ENCODE measurements around the gene BOD1L1.

Gene BOD1L1

DNA sequence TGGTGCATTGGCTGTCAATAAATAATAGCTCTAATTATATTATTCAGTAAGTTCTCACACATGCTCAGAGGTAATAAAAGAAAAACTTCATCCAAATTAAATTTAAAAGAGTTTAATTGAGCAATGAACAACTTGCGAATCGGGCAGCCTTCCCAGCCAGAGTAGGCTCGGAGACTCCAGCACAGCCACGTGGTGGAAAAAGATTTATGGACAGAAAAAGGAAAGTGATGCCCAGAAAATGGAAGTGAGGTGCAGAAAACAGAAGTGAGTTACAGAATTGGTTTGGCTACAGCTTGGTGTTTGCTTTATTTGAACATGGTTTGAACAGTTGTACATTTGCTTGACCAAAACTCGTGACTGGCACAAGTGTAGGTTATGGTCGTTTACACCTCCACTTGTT is 13.6 kb upstream of the BOD1L1 start:
- no peak overlapping the region for H3K4me3 ChIP-seq (ENCODE audit: low read depth, low read length)
- TF ChIP-seq, protein P1, sequence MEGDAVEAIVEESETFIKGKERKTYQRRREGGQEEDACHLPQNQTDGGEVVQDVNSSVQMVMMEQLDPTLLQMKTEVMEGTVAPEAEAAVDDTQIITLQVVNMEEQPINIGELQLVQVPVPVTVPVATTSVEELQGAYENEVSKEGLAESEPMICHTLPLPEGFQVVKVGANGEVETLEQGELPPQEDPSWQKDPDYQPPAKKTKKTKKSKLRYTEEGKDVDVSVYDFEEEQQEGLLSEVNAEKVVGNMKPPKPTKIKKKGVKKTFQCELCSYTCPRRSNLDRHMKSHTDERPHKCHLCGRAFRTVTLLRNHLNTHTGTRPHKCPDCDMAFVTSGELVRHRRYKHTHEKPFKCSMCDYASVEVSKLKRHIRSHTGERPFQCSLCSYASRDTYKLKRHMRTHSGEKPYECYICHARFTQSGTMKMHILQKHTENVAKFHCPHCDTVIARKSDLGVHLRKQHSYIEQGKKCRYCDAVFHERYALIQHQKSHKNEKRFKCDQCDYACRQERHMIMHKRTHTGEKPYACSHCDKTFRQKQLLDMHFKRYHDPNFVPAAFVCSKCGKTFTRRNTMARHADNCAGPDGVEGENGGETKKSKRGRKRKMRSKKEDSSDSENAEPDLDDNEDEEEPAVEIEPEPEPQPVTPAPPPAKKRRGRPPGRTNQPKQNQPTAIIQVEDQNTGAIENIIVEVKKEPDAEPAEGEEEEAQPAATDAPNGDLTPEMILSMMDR (IDR thresholded peaks at IDR 0.05; ENCODE audit: borderline replicate concordance, insufficient read depth, low read depth, low read length), result no peak

DNA sequence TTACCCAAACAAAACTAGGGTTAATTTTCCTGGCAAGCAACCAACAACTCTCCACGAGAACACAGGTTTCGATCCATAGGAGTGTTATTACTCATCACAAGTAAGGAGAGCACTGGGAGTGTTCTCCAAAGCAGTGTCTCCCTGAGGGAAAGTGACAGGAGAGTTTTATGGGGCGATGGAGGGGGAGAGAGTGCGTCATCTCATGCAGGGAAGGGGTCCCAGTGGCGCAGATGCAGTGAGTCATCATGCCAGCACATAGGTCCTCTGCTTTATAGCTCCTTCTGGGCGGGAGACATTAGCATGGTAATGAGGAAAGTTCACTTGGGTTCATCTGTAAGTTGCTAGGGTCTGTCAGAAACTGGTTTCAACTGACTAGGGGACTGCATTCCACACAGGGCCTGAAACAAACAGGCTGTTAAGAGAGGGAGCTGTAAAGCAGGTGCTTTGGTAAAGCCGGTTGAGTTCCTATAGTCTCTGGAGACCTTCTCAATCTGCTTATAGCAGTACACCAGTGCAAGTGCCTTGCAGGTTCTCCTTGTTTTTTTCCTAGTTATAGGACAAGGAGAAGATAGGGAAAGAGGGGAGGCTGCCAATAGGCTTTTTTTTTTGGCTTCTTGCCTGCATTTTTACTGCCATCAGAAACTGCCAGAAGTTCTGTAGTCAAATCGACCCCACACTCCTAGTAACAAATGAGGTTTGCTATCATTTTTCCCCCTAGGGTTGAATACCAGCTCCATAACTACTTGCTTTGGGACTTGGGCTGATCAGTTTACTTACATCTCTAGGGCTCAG is 12.8 kb upstream of the BOD1L1 start:
- no peak overlapping the region for H3K4me3 ChIP-seq (ENCODE audit: low read depth, low read length)
- TF ChIP-seq, protein P1 (IDR thresholded peaks at IDR 0.05; ENCODE audit: borderline replicate concordance, insufficient read depth, low read depth, low read length), result no peak

DNA sequence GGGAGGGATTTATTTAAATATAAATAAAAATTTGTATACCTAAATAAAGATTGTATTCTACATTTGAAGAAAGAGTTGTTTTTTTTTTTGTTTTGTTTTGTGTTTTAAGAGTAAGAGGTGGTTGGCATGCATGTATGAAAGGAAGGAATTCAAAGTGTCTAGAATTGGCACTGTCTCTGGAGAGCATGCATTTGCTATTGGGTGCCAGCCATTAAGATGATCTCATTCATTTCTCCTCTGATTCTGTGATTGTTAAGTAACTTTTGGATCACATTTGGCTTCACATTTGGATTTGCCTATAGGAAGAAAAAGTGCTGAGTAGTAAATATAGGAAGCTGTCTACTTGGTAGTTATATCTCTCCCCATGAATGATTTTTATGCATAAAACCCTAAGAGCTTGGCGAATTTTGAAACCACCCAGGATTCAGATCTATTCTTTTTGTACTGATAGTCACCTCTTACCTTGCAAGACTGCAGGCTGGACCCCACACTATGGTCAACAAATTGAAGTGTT is 7.8 kb upstream of the BOD1L1 start:
- TF ChIP-seq, protein P1 (IDR thresholded peaks at IDR 0.05; ENCODE audit: borderline replicate concordance, insufficient read depth, low read depth, low read length), result no peak
- no peak overlapping the region for H3K4me3 ChIP-seq (ENCODE audit: low read depth, low read length)

DNA sequence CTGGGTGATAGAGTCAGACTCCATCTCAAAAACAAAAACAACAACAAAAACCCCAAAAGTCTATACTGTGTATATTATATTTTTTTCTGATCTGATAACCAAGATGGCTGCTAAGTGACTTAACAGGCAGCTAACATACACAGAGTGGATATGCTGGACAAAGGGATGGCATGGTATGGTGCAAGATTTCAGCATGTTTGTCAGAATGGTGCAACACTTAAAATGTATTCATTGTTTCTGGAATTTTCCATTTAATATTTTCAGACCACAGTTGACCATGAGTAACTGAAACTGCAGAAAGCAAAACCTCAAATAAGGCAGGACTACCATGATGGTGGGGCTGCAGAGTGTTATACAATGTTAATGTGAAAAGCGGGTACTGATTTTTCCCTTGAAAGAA is 6.1 kb upstream of the BOD1L1 start:
- TF ChIP-seq, protein P1 (IDR thresholded peaks at IDR 0.05; ENCODE audit: borderline replicate concordance, insufficient read depth, low read depth, low read length), result no peak
- no peak overlapping the region for H3K4me3 ChIP-seq (ENCODE audit: low read depth, low read length)

DNA sequence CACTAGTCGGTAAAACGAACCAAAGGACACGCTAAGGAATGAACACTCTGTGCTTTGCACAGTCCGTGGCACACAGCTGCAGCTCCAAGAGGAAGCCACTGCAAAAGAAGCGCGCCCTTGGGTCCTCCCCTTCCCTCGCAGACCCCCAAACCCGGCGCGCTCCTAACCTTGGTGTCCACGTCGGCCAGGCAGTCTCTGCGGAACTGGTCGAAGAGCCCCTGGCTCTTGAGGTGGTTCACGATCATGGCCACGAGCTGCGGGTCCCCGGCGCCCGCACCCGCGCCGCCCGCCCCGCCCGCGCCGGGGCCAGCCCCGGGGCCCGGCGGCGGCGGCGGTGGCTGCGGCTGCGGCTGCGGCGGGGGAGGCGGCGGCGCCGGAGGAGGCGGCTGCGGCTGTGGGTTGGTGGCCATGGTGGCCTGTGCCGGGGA is 333 bp downstream of the BOD1L1 start:
- peak overlapping the region; percentile 87 for H3K4me3 ChIP-seq (ENCODE audit: low read depth, low read length)
- TF ChIP-seq, protein P1 (IDR thresholded peaks at IDR 0.05; ENCODE audit: borderline replicate concordance, insufficient read depth, low read depth, low read length), result no peak

DNA sequence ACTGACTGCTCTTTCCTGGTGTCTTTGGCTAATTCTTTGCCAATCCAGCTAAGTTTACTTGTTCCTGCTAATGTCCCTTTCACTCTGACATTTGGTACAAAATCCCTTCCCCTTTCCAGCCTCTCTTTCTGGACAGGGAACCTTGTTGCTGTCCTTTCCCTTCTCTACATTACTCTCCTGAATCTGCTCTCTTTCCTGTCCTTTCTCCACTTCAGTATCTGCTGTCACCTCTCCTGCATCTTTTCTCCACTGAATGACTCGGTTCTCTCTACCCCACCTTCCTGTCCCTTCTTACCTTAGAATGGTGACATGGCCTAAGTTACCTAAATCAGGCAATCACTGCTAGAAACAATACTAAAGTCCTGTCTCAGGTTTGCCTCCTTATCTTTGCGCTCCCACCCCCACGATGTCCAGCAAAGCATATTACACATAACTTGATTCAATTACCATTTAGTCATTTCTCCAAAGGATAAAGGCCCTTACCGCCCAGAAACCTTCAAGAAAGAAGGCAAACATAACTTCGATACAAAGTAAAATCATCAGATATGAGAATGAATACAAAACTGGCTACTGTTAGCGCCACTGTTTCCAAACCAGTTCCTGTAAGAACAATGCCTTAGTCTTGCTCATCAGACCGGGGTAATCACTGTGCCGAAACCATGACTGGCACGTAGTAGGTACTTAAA is 890 bp downstream of the BOD1L1 start:
- peak overlapping the region; percentile 87 for H3K4me3 ChIP-seq (ENCODE audit: low read depth, low read length)
- TF ChIP-seq, protein P1 (IDR thresholded peaks at IDR 0.05; ENCODE audit: borderline replicate concordance, insufficient read depth, low read depth, low read length), result no peak

Data from GM12875 (cell line).